Measurements from ENCODE around the gene TBCD. TPM values are rescaled to one million over a fixed set of nuclear protein-coding genes. Genes with fewer than 3 reads are reported as not detected.

The TBCD gene
- total RNA-seq, 1 donor from 2014 or later, result 122 TPM

- intact Hi-C loops (cut with micrococcal nuclease), result no loop called here
- DNase-seq, result no peak
- H3K27ac Mint-ChIP-seq, result no peak overlapping the region
- peaks cover 11% of the 10 kb centered on the region for H3K36me3 Mint-ChIP-seq (ENCODE audit: low read depth)
- peaks cover 5% of the 10 kb centered on the region for H3K4me1 Mint-ChIP-seq
- no peak overlapping the region for H3K4me3 Mint-ChIP-seq
- no peaks in the 10 kb centered on the region for H3K27me3 Mint-ChIP-seq
- H3K9me3 Mint-ChIP-seq, result no peaks in the 10 kb centered on the region
These were observed 86.7 kb downstream of the TBCD start for GRCh38 chr17:82838386-82839063.

DNA sequence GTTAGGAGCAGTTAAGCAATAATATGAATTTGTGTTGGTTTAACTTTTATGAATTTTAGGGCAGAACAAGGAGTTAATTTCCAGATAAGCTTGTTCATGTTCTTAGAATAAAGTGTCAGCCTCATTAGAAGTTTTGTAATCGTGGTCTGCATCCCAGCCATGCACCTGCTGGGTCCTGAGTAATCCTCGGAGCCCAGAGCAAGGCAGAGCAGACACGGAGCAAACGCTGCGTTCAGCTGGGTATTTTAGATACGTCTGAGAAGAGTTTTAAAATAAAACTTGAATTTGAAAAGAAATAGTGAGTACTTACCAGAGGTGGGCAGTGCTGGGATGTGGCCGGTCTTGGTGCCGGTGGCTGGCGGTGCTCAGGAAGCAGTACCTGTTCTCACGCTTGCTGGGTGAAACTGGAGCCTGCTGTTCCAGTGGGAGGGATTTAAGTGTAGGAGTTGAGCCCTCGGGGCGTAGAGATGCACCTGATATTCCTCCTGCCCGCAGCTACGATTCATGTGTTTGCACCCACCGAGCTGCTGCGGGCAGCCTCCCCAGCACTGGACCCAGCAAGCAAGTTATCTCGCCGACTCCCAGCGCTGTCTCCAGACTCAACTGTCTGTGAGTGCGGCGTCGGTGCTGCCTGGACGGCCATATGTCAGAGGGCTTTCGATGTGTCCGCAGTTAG is 87.9 kb downstream of the TBCD start, which contains the start of gene ZNF750:
Gene ZNF750, minus strand, starts transcription at position 406 of the 676 bp plus-strand sequence. CDS start 7,568 bp downstream, outside the sequence.
- Mint-ChIP-seq H3K9me3 (no peaks in the 10 kb centered on the region), H3K27me3 (no peaks in the 10 kb centered on the region), H3K27ac (no peak within 1 kb of the TSS), H3K4me3 (no peak within 1 kb of the TSS), H3K4me1 (peaks cover 9% of the 10 kb centered on the region), H3K36me3 (ENCODE audit: low read depth) (peaks cover 11% of the 10 kb centered on the region)
- intact Hi-C loops (cut with micrococcal nuclease), result no loop called here
- DNase-seq, result no peak

- Mint-ChIP-seq H3K36me3 (ENCODE audit: low read depth) (peaks cover 11% of the 10 kb centered on the region), H3K4me1 (peaks cover 9% of the 10 kb centered on the region), H3K4me3 (no peak overlapping the region), H3K27me3 (no peaks in the 10 kb centered on the region), H3K27ac (no peak overlapping the region), H3K9me3 (no peaks in the 10 kb centered on the region)
- intact Hi-C loops (cut with micrococcal nuclease), result no loop called here
- DNase-seq, result no peak
These were observed 88.6 kb downstream of the TBCD start for GRCh38 chr17:82840431-82840831.

DNA sequence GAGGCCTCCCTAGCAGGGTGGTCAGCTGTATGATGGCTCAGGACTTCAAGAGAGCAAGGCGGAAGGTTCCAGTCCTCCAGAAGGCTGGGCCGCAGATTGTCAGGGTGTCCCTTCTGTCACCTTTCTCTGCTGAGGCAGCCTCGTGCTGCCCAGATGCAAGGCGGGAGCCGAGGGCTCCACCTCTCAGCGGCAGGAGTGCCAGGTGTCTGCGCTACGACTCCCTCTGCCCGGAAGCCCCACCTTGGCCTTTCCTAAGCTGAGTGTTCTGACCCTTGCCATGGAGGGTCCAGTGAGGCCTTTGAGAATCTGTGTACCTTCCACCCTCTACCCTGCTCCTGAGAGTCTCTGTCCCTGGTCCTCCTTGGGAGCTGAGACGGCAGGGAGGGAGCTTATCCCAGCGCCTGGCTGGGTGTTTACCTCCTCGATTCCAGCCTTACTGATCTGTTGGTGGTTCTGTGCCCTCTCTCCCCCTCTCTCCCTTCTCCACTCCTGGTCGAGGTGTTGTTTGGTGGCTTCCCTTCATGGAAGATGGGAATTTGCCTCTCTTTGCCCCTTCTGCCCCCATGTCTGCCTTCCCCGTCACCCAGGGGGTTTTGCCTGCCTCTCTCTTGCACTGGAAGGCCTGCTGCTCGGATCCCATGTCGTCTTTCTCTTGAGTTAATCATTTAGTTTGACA is 90.2 kb downstream of the TBCD start:
- Mint-ChIP-seq H3K4me3 (no peak overlapping the region), H3K36me3 (ENCODE audit: low read depth) (peaks cover 6% of the 10 kb centered on the region), H3K27ac (no peak overlapping the region), H3K9me3 (no peaks in the 10 kb centered on the region), H3K4me1 (peaks cover 7% of the 10 kb centered on the region), H3K27me3 (no peaks in the 10 kb centered on the region)
- DNase-seq, result no peak
- intact Hi-C loops (cut with micrococcal nuclease), result no loop called here

GRCh38 chr17:82843904-82844680 is 92.2 kb downstream of the TBCD start:
- Mint-ChIP-seq H3K4me3 (no peak overlapping the region), H3K27ac (peak overlapping the region; percentile 3), H3K36me3 (ENCODE audit: low read depth) (peaks cover 5% of the 10 kb centered on the region), H3K27me3 (no peaks in the 10 kb centered on the region), H3K9me3 (no peaks in the 10 kb centered on the region), H3K4me1 (peaks cover 6% of the 10 kb centered on the region)
- intact Hi-C loops (cut with micrococcal nuclease), result no loop called here
- no peak for DNase-seq

DNA sequence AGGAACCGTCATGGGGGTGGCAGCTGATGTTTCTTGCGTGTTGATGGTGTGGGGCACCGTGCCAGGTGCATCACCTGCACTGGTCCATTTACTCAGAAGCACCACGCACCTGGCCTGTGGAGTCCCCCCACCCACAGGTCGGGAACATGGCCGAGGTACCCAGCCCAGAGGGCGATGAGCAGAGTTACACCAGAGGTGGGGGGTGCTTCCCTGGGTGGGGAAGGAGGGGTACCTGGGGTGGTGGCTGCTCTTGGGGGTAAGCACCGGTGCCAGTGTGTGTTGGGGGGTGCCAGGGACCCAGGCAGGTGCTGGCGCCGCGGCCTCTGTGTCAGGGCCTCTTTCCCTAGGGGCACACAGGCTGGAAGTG is 92.9 kb downstream of the TBCD start:
- H3K36me3 Mint-ChIP-seq (ENCODE audit: low read depth), result peaks cover 9% of the 10 kb centered on the region
- no peak overlapping the region for H3K4me3 Mint-ChIP-seq
- no peak overlapping the region for H3K27ac Mint-ChIP-seq
- H3K4me1 Mint-ChIP-seq, result peaks cover 10% of the 10 kb centered on the region
- intact Hi-C loops (cut with micrococcal nuclease), result no loop called here
- no peak for DNase-seq
- H3K27me3 Mint-ChIP-seq, result no peaks in the 10 kb centered on the region
- no peaks in the 10 kb centered on the region for H3K9me3 Mint-ChIP-seq

DNA sequence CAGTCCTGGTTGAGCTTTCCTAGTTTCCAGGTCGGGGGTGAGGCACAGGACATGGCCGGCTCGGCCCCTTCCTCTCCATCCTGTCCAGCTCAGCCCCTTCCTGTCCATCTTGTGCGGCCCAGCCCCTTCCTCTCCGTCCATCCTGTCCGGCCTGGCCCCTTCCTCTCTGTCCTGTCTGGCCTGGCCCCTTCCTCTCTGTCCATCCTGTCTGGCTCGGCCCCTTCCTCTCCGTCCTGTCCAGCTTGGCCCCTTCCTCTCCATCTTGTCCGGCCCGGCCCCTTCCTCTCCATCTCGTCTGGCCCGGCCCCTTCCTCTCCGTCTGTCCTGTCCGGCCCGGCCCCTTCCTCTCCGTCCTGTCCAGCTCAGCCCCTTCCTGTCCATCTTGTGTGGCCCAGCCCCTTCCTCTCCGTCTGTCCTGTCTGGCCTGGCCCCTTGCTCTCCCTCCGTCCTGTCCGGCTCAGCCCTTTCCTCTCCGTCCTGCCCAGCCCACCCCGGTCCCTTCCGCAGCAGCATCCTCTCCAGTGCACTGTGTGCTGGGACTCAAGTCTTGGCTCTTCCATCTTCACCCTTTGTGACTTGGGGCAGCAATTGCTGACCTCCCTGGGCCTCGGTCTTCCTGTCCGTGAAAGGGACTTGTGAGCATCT is 93.4 kb downstream of the TBCD start:
- intact Hi-C loops (cut with micrococcal nuclease), result no loop called here
- no peak overlapping the region for H3K27ac Mint-ChIP-seq
- H3K4me3 Mint-ChIP-seq, result no peak overlapping the region
- DNase-seq, result no peak
- H3K9me3 Mint-ChIP-seq, result no peaks in the 10 kb centered on the region
- peaks cover 9% of the 10 kb centered on the region for H3K36me3 Mint-ChIP-seq (ENCODE audit: low read depth)
- peaks cover 10% of the 10 kb centered on the region for H3K4me1 Mint-ChIP-seq
- H3K27me3 Mint-ChIP-seq, result no peaks in the 10 kb centered on the region

- DNase-seq, result no peak
- Mint-ChIP-seq H3K4me1 (peaks cover 10% of the 10 kb centered on the region), H3K36me3 (ENCODE audit: low read depth) (peaks cover 11% of the 10 kb centered on the region), H3K27ac (no peak overlapping the region), H3K9me3 (no peaks in the 10 kb centered on the region), H3K4me3 (no peak overlapping the region), H3K27me3 (no peaks in the 10 kb centered on the region)
- intact Hi-C loops (cut with micrococcal nuclease), result no loop called here
These were observed 94.3 kb downstream of the TBCD start for GRCh38 chr17:82846061-82846691.

DNA sequence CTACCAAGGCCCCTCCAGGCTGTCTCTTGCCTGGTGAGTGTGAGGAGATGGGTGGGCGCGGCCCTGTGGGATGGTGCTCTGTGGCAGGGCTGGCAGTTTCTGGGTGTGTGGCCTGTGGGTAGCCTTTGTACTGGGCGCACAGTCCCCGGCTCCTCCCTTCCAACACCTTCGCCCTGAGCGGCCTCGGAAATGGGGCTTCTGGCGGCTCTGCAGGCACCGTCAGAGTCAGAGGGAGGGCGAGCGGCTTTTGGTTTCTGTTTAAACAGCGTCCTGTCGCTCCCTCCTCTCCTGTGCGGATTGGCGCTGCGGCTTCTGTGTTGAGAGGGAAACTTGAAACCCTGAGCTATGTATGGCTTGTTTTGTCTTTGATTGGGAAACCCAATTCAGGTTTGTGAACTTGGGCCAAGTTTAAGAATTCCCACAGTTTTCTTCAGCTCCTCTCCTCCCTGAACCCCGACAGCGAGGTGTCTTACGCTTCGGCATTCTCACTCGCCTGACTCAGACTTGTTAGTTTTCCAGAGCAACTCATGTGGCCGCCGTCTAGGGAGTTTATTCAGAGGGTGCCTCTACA is 96.2 kb downstream of the TBCD start:
- Mint-ChIP-seq H3K36me3 (ENCODE audit: low read depth) (peaks cover 8% of the 10 kb centered on the region), H3K4me1 (peaks cover 10% of the 10 kb centered on the region), H3K4me3 (peak overlapping the region; percentile 19), H3K27ac (no peak overlapping the region), H3K9me3 (no peaks in the 10 kb centered on the region), H3K27me3 (no peaks in the 10 kb centered on the region)
- DNase-seq, result peak; percentile 82
- intact Hi-C loops (cut with micrococcal nuclease), result no loop called here

DNA sequence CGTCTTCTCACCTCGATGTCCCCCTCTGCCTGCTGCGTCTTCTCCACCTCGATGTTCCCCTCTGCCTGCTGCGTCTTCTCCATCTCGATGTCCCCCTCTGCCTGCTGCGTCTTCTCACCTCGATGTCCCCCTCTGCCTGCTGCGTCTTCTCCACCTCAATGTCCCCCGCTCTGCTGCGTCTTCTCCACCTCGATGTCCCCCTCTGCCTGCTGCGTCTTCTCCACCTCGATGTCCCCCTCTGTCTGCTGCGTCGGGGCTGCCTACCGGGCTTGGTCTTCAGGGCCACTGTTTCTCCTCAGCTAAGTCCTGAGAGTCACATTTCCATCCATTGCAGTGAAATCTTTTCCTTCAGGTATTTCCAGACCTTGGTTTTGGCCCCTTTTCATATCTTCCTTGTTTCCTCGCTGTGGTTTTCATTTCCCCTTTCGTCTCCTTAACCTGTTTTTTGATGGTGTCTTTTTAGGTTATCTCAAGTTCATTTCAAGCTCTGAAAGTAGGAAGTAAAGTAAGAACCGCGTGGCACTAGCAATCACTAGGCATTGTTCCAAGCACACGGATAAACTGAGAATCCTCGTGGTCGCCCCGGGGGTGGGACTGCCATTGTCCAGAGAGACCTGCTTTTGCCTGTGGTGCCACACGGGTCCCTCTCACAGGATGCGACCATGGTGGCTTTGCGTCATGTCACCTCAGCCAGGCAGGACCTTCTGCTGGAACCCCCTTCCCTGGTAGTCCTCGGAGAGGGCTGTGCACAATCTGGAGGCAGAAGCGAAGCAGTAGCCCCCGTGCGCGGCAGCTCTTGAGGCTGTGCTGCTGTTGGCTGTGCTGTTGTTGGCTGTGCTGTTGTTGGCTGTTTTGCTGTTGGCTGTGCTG is 97.4 kb downstream of the TBCD start:
- Mint-ChIP-seq H3K9me3 (no peaks in the 10 kb centered on the region), H3K36me3 (ENCODE audit: low read depth) (peaks cover 8% of the 10 kb centered on the region), H3K4me1 (peaks cover 6% of the 10 kb centered on the region), H3K27ac (no peak overlapping the region), H3K4me3 (no peak overlapping the region), H3K27me3 (no peaks in the 10 kb centered on the region)
- intact Hi-C loops (cut with micrococcal nuclease), result no loop called here
- DNase-seq, result no peak

DNA sequence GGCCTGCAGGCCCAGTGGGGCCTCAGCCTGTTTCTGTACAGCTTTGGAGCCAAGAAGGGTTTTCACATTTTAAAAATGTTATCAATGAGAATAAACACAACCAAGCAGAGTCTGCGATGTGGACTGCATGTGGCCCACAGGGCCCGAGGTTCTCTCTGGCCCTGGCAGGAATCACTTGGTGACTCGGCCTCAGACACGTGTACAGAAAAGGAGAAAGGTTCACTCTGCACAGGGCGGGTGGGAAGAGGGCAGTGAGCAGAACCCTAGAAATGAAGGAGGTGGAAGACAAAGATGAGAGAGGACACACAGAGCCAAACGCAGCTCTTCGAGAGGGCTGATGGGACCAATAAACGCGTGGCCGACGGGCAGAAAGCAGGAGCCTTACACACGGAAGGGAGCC is 99.5 kb downstream of the TBCD start:
- no peak overlapping the region for H3K27ac Mint-ChIP-seq
- peaks cover 6% of the 10 kb centered on the region for H3K4me1 Mint-ChIP-seq
- intact Hi-C loops (cut with micrococcal nuclease), result no loop called here
- H3K9me3 Mint-ChIP-seq, result no peaks in the 10 kb centered on the region
- H3K36me3 Mint-ChIP-seq (ENCODE audit: low read depth), result peaks cover 9% of the 10 kb centered on the region
- H3K4me3 Mint-ChIP-seq, result no peak overlapping the region
- no peaks in the 10 kb centered on the region for H3K27me3 Mint-ChIP-seq
- no peak for DNase-seq

- Mint-ChIP-seq H3K4me3 (no peak overlapping the region), H3K4me1 (peaks cover 15% of the 10 kb centered on the region), H3K9me3 (no peaks in the 10 kb centered on the region), H3K27ac (no peak overlapping the region), H3K27me3 (no peaks in the 10 kb centered on the region), H3K36me3 (ENCODE audit: low read depth) (peaks cover 8% of the 10 kb centered on the region)
- DNase-seq, result no peak
- intact Hi-C loops (cut with micrococcal nuclease), result no loop called here
These were observed 102.4 kb downstream of the TBCD start for GRCh38 chr17:82854226-82854625.
